ENCODE data around the gene SLC4A4.

GRCh38 chr4:71290074-71290473, 48.7 kb upstream of the SLC4A4 start:
- TF ChIP-seq CTCF (IDR thresholded peaks at IDR 0.05; ENCODE audit: low read depth, low read length) (no peak), POLR2A (IDR thresholded peaks at IDR 0.05; ENCODE audit: extremely low read depth, insufficient read length) (no peak)
